Medulla oblongata (tissue), 1 donor: ENCODE measurements around the gene ADK.

Experiments used
- DNase-seq: peaks from one replicate; pipeline ENCODE4 v3.0.0-alpha.2; 2015; ENCODE audit errors: extremely low spot score

ADK gene

DNA sequence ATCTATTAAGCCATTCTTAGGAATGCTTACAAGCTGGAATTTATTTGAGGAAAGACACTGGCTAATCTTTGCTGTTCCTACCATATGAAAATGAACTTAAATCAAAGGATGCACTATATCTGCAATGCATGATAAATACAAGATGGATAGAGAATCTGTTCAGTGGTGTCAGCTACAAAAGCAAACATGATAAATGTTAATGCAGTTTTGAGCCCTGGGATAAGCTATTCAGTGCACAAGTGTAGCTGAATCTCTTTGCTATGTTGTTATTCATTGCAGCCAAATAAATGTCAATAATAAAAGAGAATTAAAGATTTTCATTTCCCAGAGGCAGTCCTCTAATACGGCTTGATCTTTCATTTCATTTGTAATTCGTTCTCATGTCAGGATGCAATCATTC is 451.6 kb downstream of the ADK start:
- no peak for DNase-seq

GRCh38 chr10:74610299-74610698 is 459.3 kb downstream of the ADK start:
- no peak for DNase-seq

- DNase-seq, result no peak
Measured at GRCh38 chr10:74612195-74612594, 461.2 kb downstream of the ADK start.

GRCh38 chr10:74620626-74621025 is 469.6 kb downstream of the ADK start:
- no peak for DNase-seq

GRCh38 chr10:74623786-74624185 is 472.8 kb downstream of the ADK start:
- no peak for DNase-seq

DNA sequence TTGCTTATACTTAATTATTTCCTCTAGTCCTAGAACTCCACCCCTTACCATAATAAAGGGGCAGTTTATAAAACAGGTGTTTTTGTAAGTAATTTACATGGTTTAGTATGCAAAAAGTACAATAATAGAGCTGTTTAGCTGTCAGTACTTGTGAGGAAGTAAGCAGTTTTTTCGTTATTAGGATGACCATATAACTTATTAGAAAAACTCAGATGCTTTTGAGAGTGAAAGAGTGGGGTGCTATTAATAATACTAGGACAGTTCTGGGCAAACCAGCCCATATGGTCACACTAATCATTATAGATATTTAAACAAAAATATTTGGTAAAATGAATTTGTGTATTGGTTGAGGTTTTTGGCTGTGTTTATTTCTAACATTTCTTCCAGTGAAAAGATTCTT is 473.5 kb downstream of the ADK start:
- no peak for DNase-seq

GRCh38 chr10:74628136-74628535 is 477.1 kb downstream of the ADK start:
- no peak for DNase-seq

DNA sequence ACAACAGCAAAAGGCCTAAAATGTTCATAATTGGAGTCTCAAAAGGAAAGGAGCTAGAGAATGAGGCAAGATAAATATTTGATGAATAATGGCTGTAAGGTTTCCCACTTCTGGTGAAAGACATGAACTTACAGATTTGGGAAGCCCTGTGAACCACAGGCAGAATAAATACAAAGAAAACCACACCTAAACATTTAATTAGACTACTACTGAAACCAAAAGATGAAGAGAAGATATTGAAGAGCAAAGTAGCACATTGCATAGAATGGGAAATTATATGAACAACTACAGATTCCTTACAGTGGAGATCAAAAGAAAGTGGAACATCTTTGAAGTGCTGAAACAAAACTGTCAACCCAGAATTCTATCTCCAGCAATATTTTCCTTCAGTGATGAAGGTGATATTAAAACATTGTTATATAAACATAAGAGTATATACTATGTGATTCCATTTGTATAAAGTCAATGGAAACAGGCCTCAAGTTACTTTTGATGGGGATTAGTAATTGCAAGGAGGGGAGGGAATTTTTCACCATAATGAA is 484.0 kb downstream of the ADK start:
- DNase-seq, result no peak

DNA sequence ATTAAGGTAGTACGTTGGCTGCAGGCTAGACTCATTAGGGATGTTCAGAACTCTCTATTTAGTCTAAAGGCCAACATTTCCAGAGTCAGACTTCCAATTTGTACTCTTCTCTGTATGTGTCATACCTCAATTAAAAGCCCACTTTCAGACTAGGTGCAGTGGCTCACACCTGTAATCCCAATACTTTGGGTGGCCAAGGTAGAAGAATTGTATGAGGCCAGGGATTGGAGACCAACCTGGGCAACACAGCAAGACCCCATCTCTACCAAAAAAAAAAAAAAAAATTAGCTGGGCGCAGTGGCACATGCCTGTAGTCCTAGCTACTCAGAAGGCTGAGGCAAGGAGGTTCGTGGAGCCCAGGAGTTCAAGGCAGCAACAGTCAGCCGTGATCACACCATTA is 484.6 kb downstream of the ADK start:
- no peak for DNase-seq

DNA sequence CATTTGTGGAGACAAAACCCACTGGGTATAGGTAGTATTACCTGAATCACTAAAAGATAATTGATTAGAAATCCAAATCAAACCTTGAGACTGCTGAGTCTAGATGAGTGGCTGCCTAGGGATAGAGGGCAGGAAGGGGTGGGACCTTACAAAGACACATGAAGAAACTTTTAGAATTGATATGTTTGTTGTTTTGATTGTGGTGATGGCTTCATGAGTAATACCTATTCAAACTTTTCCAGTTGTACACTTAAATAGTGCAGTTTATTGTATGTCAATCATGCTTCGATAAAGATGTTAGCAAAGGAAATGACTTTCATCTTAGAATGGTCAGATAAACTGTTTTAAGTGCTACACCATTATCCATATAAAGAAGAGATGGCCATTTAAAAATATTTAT is 486.7 kb downstream of the ADK start:
- no peak for DNase-seq

DNA sequence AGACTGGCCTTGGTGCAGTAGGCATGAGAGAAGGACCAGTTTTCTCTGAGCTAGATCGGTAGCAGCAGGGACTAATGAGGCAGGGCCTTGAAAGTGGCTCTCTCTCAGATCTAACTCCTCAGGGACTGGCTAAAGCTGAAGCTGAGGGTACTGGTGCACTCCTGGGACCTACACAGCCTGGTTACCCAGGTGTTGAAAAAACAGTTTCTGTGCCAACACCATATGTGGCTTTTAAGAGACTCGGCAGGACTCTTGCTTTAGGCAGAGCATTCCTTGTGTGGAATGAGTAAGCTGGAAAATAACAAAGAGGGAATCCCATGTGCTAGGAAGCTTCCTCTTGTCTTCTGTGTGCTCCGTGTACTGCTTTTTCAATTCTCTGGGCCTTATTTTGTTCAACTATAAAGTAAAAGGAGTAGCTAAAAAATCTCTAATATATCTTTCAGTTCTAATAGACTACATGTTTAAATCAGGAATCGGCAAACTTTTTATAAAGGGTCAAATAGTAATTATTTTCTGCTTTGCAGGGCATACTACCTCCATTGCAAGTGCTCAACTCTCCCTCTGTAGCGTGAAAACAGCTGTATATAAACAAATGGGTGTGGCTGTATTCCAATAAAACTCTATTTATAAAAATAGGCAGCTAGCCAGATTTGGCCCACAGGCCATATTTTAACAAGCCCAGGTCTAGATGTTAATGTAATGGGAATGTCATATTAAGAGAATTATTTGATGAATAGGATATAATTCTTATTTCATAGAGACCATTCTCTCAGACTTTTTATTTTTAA is 489.3 kb downstream of the ADK start:
- no peak for DNase-seq

DNA sequence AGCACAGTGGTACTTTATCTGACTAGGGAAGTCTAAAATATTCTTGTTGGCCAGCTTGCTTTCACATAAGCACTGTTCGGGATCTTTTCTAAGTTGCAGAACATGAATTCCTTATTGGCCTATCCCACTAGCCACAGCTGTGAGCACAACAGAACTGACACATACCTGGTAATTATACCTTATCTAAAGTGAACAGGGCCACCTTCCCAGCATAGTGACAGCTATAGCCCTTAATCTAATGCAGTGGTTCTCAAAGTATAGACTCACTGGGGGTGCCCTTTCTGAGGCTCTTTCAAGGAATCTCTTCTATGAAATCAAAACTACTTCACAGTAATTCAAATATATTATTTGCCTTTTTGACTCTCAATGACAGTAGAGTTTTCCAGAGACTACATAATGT is 490.6 kb downstream of the ADK start:
- DNase-seq, result no peak

- DNase-seq, result no peak
Measured at GRCh38 chr10:74642901-74643595, 492.0 kb downstream of the ADK start.

GRCh38 chr10:74643596-74643975 is 492.6 kb downstream of the ADK start:
- no peak for DNase-seq

DNA sequence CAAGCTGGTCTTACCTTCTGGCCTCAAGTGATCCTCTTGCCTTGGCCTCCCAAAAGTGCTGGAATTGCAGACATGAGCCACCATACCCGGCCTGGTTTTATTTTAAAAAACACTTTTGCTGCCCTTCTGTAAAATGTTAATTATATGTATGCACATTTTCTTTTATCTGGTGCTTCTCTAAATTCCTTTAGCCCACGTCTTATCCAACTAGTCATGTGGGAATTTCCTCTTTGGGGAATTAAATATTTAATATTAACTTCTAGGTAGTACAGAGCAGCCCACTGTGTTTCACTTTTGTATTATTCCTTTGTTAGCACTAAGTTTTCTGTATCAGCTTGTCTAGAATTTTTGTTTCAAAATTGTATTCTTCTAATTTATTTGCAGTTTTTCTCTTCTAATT is 493.7 kb downstream of the ADK start:
- DNase-seq, result no peak

- DNase-seq, result no peak
Measured at GRCh38 chr10:74645692-74646091, 494.7 kb downstream of the ADK start.

GRCh38 chr10:74650613-74651012 is 499.6 kb downstream of the ADK start:
- DNase-seq, result no peak

- DNase-seq, result no peak
Measured at GRCh38 chr10:74651565-74651964, 500.5 kb downstream of the ADK start.

- DNase-seq, result no peak
Measured at GRCh38 chr10:74652664-74653063, 501.6 kb downstream of the ADK start.

DNA sequence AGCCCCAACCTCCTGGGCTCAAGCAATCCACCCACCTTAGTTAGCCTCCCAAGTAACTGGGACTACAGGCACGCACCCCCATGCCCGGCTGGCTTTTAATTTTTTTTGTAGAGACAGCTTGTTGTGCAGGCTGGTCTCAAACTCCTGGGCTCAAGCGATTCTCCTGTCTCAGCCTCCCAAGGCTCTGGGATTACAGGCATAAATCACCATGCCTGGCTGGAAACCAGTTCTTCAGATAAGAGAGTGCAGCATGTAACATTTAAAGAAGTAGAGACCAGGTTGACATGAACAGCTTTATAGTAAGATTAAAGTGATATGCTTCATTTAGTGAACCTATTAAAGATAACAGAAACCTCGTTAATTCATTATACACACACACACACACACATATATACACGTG is 507.5 kb downstream of the ADK start:
- DNase-seq, result no peak

DNA sequence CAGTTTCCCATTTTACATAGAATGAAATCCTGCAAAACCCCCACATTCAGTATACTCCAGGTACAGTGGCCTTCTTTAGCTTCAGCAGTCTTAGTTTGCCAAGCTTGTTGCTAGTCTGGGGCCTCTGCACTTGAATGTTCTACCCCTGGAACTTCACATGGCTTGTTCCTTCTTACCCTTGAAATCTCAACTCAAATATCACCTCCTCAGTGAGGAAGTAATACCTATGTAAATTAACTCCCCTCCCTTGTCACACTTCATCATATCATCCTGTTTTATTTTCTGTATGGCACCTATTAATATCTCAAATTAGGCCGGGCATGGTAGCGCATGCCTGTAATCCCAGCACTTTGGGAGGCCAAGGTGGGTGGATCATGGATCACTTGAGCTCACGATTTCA is 511.6 kb downstream of the ADK start:
- no peak for DNase-seq

- no peak for DNase-seq
Measured at GRCh38 chr10:74669210-74669609, 518.2 kb downstream of the ADK start.

DNA sequence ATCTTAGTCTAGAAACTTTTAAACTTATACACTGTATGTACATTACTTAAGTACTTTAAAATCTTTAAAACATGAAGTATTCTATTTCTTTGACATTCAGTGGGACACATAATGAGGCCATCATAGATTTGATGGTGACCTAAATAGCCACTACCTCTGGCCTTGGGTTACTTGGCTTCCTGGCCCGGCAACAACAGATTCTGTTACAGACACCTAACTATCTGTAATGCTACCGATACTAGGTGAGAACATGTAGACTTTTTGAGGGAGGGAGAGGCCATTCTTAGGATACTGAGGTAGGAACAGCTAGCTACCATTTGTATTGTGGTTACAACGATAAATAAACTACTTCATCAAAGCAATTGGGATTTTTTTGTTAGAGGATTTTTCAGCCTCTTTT is 520.7 kb downstream of the ADK start:
- no peak for DNase-seq
